NCI-H128 (cell line): ENCODE data around the gene SPNS1.
"Not testable (repeated sequence)": the region's sequence is repeated elsewhere in the genome, so short reads cannot be mapped to it uniquely, and the experiment has no call there.

ENCODE experiments used
- DNase-seq: peaks from one replicate; lab custom pipeline; 2025; ENCODE audit not compliant: unreplicated experiment; lab: John Stamatoyannopoulos, UW

SPNS1 gene

DNA sequence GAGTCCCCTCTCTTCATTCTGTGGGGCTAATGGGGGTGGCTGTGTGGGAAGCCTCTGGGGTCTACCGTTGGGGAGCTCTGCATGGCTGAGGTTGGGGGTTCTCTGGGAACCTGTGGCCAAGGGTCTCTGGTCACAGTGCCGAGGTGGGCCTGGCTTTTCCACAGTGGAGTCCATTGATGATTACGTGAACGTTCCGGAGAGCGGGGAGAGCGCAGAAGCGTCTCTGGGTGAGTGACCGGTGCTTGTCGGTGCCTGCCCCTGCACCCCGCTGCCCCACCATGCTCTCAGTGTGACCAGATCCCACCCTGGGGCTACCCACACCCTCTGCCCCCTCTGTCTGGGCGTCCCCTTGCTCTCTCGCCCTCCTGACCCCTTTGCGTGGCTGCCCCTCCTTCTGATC, 14.8 kb downstream of the SPNS1 start:
- no peak for DNase-seq

- no peak for DNase-seq
Measured at GRCh38 chr16:28990375-28991040, 15.9 kb downstream of the SPNS1 start.

DNA sequence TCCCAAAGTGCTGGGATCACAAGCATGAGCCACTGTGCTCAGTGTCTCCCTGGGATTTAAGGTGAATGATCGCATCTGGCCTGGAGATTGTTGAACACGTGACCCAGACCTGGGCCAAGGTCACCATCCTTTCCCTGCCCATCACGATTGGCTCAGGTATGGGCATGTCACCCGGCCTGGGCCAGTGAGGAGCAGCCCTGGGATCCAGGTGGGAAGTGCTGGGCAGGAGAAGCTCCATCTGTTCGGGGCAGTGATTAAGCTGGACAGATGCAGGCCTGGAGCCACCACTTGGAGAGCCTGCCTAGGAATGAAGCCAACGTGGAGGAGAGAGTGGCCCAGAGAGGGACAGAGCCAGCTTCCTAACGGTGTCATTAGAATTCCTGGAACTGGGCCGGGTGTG, 17.1 kb downstream of the SPNS1 start:
- DNase-seq, result no peak

DNA sequence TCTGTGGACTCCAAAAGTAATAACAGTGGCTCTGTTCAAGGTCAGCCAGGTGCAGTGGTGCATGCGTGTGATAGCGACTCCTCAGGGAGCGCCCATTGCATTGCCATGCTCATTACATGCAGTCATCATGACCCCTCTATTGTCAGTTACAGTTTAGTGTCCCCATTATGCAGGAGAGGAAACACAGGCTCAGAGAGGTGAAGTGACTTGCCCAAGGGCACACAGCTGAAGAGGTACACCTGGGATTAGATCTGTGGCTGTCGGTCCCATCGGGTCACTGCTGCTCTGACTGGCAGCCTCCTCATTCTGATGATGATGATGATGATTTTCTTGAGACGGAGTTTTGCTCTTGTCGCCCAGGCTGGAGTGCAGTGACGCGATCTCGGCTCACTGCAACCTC, 17.9 kb downstream of the SPNS1 start:
- DNase-seq, result no peak

DNA sequence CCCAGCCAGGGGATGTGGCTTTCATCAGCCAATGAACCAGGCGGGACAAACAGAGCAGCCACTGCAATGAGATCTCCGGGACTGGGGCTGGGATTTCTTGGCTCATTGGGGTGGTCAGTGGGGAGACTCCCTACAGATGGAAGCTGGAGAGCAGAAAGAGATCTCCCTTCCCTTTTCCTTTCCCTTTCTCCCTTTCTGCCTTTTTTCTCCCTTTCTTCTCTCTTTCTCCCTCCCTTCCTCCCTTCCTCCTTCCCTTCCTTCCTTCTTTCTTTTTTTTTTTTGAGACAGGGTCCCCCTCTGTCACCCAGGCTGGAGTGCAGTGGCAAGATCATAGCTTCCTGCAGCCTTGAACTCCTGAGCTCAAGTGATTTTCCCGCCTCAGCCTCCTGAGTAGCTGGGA, 24.3 kb downstream of the SPNS1 start:
- no peak for DNase-seq

DNA sequence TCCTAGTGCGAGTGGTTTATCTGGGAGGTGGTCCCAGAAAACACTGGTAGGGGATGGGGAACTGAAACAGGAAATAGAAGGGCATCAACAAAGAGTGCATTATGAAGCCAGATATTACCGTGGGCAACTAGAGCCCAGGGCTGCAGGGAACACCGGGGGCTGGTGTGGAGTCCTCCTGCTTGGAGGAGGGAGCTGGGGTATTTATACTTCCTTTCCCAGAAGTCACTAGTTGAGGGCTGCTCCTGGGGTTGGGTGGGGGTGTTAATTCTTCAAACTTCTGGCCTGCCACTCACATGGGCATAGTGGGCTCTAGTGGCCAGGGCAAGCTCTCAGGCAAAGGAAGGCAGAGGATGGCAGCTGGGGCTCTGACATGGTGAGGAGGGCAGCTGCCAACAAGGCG, 25.0 kb downstream of the SPNS1 start:
- no peak for DNase-seq

- no peak for DNase-seq
Measured at GRCh38 chr16:29000019-29000418, 25.4 kb downstream of the SPNS1 start.

GRCh38 chr16:29004496-29005139, 30.0 kb downstream of the SPNS1 start:
- not testable (repeated sequence) for DNase-seq

DNA sequence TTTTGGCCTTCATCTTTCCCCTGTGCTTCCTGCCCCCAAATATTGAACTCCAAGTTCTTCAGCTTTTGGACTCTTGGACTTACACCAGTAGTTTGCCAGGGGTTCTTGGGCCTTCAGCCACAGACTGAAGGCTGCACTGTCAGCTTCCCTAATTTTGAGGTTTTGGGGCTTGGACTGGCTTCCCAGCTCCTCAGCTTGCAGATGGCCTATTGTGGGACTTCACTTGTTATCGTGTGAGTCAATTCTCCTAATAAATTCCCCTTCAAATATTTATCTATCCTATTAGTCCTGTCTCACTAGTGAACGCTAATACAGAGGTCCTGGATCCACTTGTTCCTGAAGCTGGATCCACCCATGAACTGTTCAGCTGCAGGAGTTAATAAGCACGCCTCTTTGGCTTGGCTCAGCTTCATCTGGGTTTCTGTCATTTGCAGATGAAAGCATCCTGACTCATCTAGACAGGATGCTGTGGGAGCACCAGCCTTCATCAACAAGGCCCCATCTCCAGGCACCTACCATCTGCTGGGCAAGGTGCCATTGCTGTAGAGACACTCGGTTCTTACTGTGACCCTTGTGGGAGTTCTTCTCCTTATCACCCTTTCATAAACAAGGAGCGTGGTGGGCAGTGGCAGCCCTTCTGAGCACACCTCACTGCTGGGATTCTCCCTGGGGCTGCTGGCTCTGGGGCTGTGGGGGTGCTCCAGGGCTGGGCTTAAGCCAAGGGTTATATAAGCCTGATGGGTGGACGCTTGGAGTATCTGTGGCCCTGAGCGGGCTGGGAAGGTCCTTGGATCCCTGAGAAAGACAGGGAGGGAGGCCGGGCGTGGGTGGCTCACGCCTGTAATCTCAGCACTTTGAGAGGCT, 33.4 kb downstream of the SPNS1 start:
- DNase-seq, result no peak

- no peak for DNase-seq
Measured at GRCh38 chr16:29009050-29009837, 34.7 kb downstream of the SPNS1 start.

- DNase-seq, result no peak
Measured at GRCh38 chr16:29009838-29010166, 35.2 kb downstream of the SPNS1 start.

- DNase-seq, result no peak
Measured at GRCh38 chr16:29011112-29011511, 36.5 kb downstream of the SPNS1 start.

GRCh38 chr16:29011851-29012250, 37.3 kb downstream of the SPNS1 start:
- no peak for DNase-seq

- DNase-seq, result no peak
Measured at GRCh38 chr16:29012913-29013553, 38.5 kb downstream of the SPNS1 start.

DNA sequence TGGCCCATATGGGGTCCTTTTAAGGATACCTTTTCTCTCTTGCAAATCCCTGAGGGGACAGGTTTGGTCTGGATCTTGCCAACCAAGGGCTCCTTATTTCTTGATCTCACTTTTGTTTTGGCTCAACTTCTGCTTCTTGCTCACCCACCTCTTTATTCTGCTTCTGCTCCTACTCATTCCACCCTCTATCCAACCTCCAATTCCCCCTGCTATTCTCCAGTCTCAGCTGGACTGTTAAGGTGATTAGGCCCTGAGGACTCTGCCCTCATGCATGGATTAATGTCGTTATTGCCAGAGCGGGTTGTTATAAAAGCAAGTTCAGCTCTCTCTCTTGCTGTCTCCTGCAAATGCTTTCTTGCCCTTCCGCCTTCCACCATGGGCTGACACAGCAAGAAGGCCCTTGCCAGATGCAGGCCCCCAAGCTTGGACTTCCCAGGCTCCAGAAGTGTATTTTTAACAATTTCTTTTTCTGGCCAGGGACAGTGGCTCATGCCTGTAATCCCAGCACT, 40.0 kb downstream of the SPNS1 start:
- DNase-seq, result no peak

DNA sequence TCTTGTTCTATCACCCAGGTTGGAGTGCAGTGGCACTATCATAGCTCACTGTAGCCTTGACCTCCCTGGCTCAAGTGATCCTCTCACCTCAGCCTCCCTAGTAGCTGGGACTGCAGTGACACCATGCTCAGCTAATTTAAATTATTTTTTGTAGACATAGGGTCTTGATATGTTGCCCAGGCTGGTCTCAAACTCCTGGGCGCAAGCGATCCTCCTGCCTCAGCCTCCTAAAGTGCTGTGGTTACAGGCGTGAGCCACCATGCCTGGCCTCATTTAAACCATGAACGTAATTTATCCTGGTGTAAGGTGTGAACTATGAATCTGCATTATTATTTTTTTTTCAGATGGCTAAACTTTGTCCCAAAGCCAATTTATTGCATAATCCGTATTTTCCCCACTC, 47.6 kb downstream of the SPNS1 start:
- no peak for DNase-seq

DNA sequence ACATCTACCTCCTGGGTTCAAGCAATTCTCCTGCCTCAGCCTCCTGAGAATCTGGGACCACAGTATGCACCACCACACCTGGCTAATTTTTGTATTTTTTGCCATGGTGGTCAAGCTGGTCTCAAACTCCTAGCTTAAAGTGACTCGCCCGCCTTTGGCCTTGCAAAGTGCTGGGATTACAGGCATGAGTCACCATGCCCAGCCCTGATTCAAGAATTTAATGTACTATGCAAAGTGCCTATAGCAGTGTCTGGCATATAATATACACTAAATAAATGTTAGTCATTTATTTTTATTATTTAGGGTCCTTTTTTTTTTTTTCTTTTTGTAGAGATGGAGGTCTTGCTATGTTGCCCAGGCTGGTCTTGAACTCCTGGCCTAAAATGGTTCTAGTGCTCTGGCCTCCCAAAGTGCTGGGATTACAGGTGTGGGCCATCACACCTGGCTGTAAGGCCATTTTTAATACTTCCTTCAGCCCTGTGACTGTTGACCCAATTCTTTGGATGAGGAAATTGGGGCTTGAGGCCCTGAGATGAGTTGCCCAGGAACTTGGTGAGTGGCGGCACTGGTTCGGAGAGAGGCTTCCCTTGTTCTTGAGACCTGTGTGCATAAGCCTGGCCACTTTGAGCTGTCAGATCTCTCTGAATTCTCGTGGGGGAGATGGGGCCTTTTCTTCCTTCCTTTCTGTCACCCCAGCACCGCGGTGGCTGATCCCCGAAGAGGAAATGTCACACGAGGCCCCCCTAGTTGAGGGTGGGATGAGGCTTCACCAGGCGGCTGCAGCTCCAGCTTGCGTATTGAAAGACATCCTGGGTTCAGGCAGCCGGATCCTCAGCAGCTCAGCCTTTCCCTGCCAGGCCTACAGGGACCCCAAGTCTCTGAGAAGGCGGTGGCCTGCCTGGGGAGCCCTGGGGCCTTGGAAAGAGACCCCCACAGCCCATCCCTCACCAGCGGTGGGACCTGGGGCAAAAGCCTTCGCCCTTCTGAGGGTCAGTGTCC, 49.0 kb downstream of the SPNS1 start:
- DNase-seq, result no peak

DNA sequence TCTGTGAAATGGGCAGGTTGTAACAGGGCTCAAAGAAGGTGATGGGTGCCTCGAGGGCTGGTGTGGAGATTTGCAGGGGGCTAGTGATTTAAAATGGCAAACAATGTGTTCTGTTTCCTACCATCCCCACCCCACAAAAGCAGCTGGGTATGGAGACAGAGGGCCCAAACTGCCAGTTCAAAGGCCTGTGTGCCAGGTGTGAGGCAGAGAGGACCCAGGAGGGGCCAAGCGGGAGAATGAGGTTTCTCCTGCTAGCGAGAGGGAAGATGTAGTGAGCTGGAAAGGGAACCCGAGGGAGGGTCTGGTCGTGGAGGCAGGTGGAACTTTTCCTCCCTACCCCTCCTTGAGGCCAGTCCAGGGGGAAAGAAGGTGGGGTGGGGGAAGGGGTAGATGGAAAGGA, 49.7 kb downstream of the SPNS1 start:
- DNase-seq, result no peak

DNA sequence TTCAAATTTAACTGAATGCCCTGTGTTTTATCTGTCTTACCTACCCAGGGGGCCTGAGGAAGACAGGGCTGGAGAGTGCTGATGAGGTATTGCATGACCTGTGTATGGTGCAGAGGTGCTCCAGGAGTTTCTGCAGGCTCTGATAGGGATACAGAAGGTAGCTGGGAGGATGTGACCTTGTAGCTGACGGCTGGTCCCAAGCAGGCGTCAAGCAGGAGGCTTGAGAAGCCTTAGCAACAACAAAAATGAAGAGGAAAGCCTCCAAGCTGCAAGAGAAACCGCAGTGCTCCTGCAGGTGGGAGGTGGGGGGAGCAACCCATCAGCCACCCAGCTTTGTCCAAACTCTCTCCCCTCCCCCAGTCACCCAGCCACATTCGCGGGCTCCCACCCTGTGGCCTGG, 50.6 kb downstream of the SPNS1 start:
- no peak for DNase-seq

- no peak for DNase-seq
Measured at GRCh38 chr16:29025735-29026134, 51.2 kb downstream of the SPNS1 start.
